ENCODE measurements around the gene TTN.

- TF ChIP-seq, protein P1, sequence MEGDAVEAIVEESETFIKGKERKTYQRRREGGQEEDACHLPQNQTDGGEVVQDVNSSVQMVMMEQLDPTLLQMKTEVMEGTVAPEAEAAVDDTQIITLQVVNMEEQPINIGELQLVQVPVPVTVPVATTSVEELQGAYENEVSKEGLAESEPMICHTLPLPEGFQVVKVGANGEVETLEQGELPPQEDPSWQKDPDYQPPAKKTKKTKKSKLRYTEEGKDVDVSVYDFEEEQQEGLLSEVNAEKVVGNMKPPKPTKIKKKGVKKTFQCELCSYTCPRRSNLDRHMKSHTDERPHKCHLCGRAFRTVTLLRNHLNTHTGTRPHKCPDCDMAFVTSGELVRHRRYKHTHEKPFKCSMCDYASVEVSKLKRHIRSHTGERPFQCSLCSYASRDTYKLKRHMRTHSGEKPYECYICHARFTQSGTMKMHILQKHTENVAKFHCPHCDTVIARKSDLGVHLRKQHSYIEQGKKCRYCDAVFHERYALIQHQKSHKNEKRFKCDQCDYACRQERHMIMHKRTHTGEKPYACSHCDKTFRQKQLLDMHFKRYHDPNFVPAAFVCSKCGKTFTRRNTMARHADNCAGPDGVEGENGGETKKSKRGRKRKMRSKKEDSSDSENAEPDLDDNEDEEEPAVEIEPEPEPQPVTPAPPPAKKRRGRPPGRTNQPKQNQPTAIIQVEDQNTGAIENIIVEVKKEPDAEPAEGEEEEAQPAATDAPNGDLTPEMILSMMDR (IDR thresholded peaks at IDR 0.05 in 2 of 3, conservative IDR thresholded peaks at IDR 0.05 in 1 of 3; ENCODE audit: control insufficient read depth in 2 of 3, extremely low read depth in 1 of 3, insufficient read depth in 1 of 3, low read depth in 3 of 3, low read length in 3 of 3): no peak
- TF ChIP-seq MTA3 (IDR thresholded peaks at IDR 0.05; ENCODE audit: borderline replicate concordance, low read length): no peak
Measured at GRCh38 chr2:178480227-178481181, 326.7 kb downstream of the TTN start, which contains the start of gene PLEKHA3.

All from GM12878 (cell line).